HCT116 (cell line): ENCODE measurements around the gene BIVM. TPM values are rescaled to one million over a fixed set of nuclear protein-coding genes. Genes with fewer than 3 reads are reported as not detected.

Experiments used
- ATAC-seq: fragments of 200-7000 bp; cut with Tn5 transposase; 2 replicates; pipeline ENCODE4 v1.9.1; 2020; ENCODE audit warnings: mild to moderate bottlenecking, moderate library complexity
- BruUV-seq: library from RNA; stranded (reverse); fragments of 400-500 nt; replicated peaks from 2 replicates; lab custom pipeline; 2021; lab: Mats Ljungman, UMichigan
- CTCF ChIA-PET: fragments of 300-600 bp; sonication (Branson Sonifier 250); formaldehyde crosslinking; loops from one replicate; lab custom pipeline; 2021; ENCODE audit warnings: antibody characterized with exemption; lab: Charles Lee
- POLR2A ChIA-PET: fragments of 300-600, 350-600 bp; sonication (Branson Sonifier 250); formaldehyde crosslinking; loops from one replicate; lab custom pipeline; 2021; ENCODE audit warnings: antibody characterized with exemption; lab: Charles Lee
- RAD21 ChIA-PET, 2 experiments: fragments of 300-600 bp; sonication (Branson Sonifier 250); formaldehyde crosslinking; loops; one replicate each; lab custom pipeline; 2023; ENCODE audit warnings: low total read pairs in 2 of 2; ENCODE audit not compliant: uncharacterized antibody in 2 of 2, unreplicated experiment in 2 of 2, low non-redundant PET in 1 of 2; lab: Charles Lee
- DNase-seq: peaks from one replicate; pipeline ENCODE4 v3.0.0-alpha.2; 2010; ENCODE audit warnings: low read depth, low spot score
- H2AFZ ChIP-seq: fragments of 200-600 bp; shearing (Covaris generic), sonication (generic); 2 replicates; pipeline ENCODE4 v1.6.1; 2017; ENCODE audit warnings: low read depth, mixed run types, mixed read lengths, antibody characterized with exemption, low read length; ENCODE audit not compliant: poor library complexity, severe bottlenecking
- H3K27ac ChIP-seq: 2 replicates; pipeline ENCODE4 v1.5.1; 2012; ENCODE audit warnings: low read depth, low read length
- H3K27me3 ChIP-seq: fragments of 200-600 bp; sonication (generic); 2 replicates; pipeline ENCODE4 v1.6.1; 2016; ENCODE audit warnings: mixed run types, low read length, mixed read lengths; ENCODE audit not compliant: insufficient read depth
- H3K36me3 ChIP-seq, 2 experiments: fragments of 200-500 bp in 1 of 2; fragments of 200-600 bp in 1 of 2; sonication (Bioruptor generic) in 1 of 2; sonication (generic) in 1 of 2; 2 replicates each; pipeline versions ENCODE4 v1.5.1 to v1.6.1; 2014 to 2016; ENCODE audit warnings: low read length in 2 of 2, inconsistent platforms in 1 of 2, mixed read lengths in 1 of 2, mixed run types in 1 of 2; ENCODE audit not compliant: insufficient read depth in 2 of 2, control insufficient read depth in 1 of 2
- H3K4me1 ChIP-seq, 2 experiments: fragments of 200-600 bp in 1 of 2; sonication (generic) in 1 of 2; 2 replicates each; pipeline versions ENCODE4 v1.5.1 to v1.6.1; 2012 to 2017; ENCODE audit warnings: low read length in 2 of 2, inconsistent platforms in 1 of 2, mild to moderate bottlenecking in 1 of 2, mixed read lengths in 1 of 2, mixed run types in 1 of 2, moderate library complexity in 1 of 2; ENCODE audit not compliant: insufficient read depth in 2 of 2, control insufficient read depth in 1 of 2
- H3K4me2 ChIP-seq: fragments of 200-600 bp; sonication (generic); 2 replicates; pipeline ENCODE4 v1.6.1; 2017; ENCODE audit warnings: mixed run types, low read length, mixed read lengths
- H3K4me3 ChIP-seq, 2 experiments: fragments of 200-600 bp in 1 of 2; sonication (generic) in 1 of 2; replicated peaks in 1 of 2; 2 replicates each; pipeline ENCODE4 v1.5.1; 2011 to 2016; ENCODE audit warnings: low read length in 2 of 2, control low read depth in 1 of 2, low read depth in 1 of 2, mild to moderate bottlenecking in 1 of 2, mixed read lengths in 1 of 2, mixed run types in 1 of 2
- H3K79me2 ChIP-seq: fragments of 200-600 bp; sonication (generic); 2 replicates; pipeline ENCODE4 v1.6.1; 2017; ENCODE audit warnings: mild to moderate bottlenecking, mixed run types, low read length, moderate library complexity, mixed read lengths; ENCODE audit not compliant: insufficient read depth
- H3K9ac ChIP-seq: fragments of 200-600 bp; sonication (generic); 2 replicates; pipeline ENCODE4 v1.6.1; 2016; ENCODE audit warnings: low read length, mixed read lengths
- H3K9me2 ChIP-seq: fragments of 200-600 bp; sonication (generic), shearing (Covaris generic); 2 replicates; pipeline ENCODE4 v1.6.1; 2017; ENCODE audit warnings: mixed run types, mild to moderate bottlenecking, moderate library complexity; ENCODE audit not compliant: insufficient read depth
- H3K9me3 ChIP-seq, 2 experiments: fragments of 200-500 bp in 1 of 2; fragments of 200-600 bp in 1 of 2; sonication (Bioruptor generic) in 1 of 2; sonication (generic) in 1 of 2; 2 replicates each; pipeline ENCODE4 v1.6.1; 2014 to 2017; ENCODE audit warnings: low read length in 2 of 2, mixed read lengths in 2 of 2, inconsistent platforms in 1 of 2, low read depth in 1 of 2, mild to moderate bottlenecking in 1 of 2, mixed run types in 1 of 2, moderate library complexity in 1 of 2; ENCODE audit not compliant: control insufficient read depth in 1 of 2, insufficient read depth in 1 of 2
- H4K20me1 ChIP-seq: fragments of 200-600 bp; sonication (generic), shearing (Covaris generic); 2 replicates; pipeline ENCODE4 v1.6.1; 2017; ENCODE audit warnings: mixed run types, mild to moderate bottlenecking, moderate library complexity; ENCODE audit not compliant: insufficient read depth
- EZH2 ChIP-seq: fragments of 200-600 bp; sonication (generic); IDR thresholded peaks from 2 replicates; pipeline ENCODE4 v1.6.1; 2017; ENCODE audit warnings: antibody characterized with exemption, mixed run types
- SP1 ChIP-seq: IDR thresholded peaks from 2 replicates; pipeline ENCODE4 v1.6.1; 2012; ENCODE audit warnings: low read depth
- TCF7L2 ChIP-seq: IDR thresholded peaks from 2 replicates; pipeline ENCODE4 v1.7.0; 2011; ENCODE audit warnings: borderline replicate concordance, inconsistent platforms; ENCODE audit not compliant: insufficient read depth, insufficient read length; ENCODE audit errors: extremely low read depth
- ZBTB33 ChIP-seq: IDR thresholded peaks from 2 replicates; pipeline ENCODE4 v1.6.1; 2011; ENCODE audit warnings: mild to moderate bottlenecking, low read length, moderate library complexity; ENCODE audit not compliant: insufficient replicate concordance; ENCODE audit errors: extremely low read depth
- ZNF274 ChIP-seq: fragments of 200-500 bp; sonication (Bioruptor generic); IDR thresholded peaks from 2 replicates; pipeline ENCODE4 v1.6.1; 2014; ENCODE audit warnings: mild to moderate bottlenecking, low read depth, low read length, inconsistent platforms
- intact Hi-C: fragments of 100-400 bp; cut with micrococcal nuclease; formaldehyde crosslinking; loops from 2 replicates; pipeline ENCODE4 v1.10.0; 2022
- total RNA-seq: library from RNA; stranded (reverse); gene quantifications from one replicate; pipeline ENCODE4 v1.2.1, GENCODE V29; 2021; ENCODE audit not compliant: unreplicated experiment
- TF ChIP-seq, protein P1 (sequence below), 3 experiments: fragments of 200-600 bp in 1 of 3; sonication (generic) in 1 of 3; IDR thresholded peaks in 2 of 3; conservative IDR thresholded peaks in 1 of 3; 2 replicates each; pipeline ENCODE4 v1.5.1; 2012 to 2017; ENCODE audit warnings: low read depth in 2 of 3, low read length in 2 of 3, antibody characterized with exemption in 1 of 3, borderline replicate concordance in 1 of 3, control low read depth in 1 of 3, mild to moderate bottlenecking in 1 of 3, mixed read lengths in 1 of 3, mixed run types in 1 of 3, moderate library complexity in 1 of 3; ENCODE audit not compliant: insufficient read depth in 1 of 3
- TF ChIP-seq, protein P2 (sequence below): IDR thresholded peaks from 2 replicates; pipeline ENCODE4 v1.6.1; 2012
- TF ChIP-seq, protein P3 (sequence below): IDR thresholded peaks from 2 replicates; pipeline ENCODE4 v1.6.1; 2012; ENCODE audit warnings: low read depth

Gene BIVM
- total RNA-seq, 1 experiment from 2014 or later: 11.3 TPM

- no peak for TF ChIP-seq ZBTB33
- TF ChIP-seq, protein P1, sequence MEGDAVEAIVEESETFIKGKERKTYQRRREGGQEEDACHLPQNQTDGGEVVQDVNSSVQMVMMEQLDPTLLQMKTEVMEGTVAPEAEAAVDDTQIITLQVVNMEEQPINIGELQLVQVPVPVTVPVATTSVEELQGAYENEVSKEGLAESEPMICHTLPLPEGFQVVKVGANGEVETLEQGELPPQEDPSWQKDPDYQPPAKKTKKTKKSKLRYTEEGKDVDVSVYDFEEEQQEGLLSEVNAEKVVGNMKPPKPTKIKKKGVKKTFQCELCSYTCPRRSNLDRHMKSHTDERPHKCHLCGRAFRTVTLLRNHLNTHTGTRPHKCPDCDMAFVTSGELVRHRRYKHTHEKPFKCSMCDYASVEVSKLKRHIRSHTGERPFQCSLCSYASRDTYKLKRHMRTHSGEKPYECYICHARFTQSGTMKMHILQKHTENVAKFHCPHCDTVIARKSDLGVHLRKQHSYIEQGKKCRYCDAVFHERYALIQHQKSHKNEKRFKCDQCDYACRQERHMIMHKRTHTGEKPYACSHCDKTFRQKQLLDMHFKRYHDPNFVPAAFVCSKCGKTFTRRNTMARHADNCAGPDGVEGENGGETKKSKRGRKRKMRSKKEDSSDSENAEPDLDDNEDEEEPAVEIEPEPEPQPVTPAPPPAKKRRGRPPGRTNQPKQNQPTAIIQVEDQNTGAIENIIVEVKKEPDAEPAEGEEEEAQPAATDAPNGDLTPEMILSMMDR (IDR thresholded peaks at IDR 0.05 in 2 of 3, conservative IDR thresholded peaks at IDR 0.05 in 1 of 3; ENCODE audit: borderline replicate concordance in 1 of 3, insufficient read depth in 1 of 3, low read depth in 2 of 3, low read length in 2 of 3): no peak
- no peak for TF ChIP-seq EZH2
- TF ChIP-seq, protein P2, sequence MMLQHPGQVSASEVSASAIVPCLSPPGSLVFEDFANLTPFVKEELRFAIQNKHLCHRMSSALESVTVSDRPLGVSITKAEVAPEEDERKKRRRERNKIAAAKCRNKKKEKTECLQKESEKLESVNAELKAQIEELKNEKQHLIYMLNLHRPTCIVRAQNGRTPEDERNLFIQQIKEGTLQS: no peak
- TF ChIP-seq ZNF274: no peak
- TF ChIP-seq SP1: no peak
- TF ChIP-seq TCF7L2: no peak
- TF ChIP-seq, all 23 proteins: peak for 0
These were observed 15.9 kb downstream of the BIVM start (continued) for GRCh38 chr13:102814793-102815192.

- Histone ChIP-seq H3K4me3 (no peak overlapping the region), H4K20me1 (no peaks in the 10 kb centered on the region), H3K9me3 (no peaks in the 10 kb centered on the region), H2AFZ (no peak overlapping the region), H3K27me3 (no peaks in the 10 kb centered on the region), H3K9ac (no peak overlapping the region), H3K27ac (no peak overlapping the region), H3K9me2 (no peaks in the 10 kb centered on the region), H3K4me1 (no peaks in the 10 kb centered on the region), H3K4me2 (no peak overlapping the region), H3K79me2 (peaks cover 11% of the 10 kb centered on the region), H3K36me3 (peaks cover 0 to 3% of the 10 kb centered on the region in 2 experiments; a peak in 1 of 4 replicates)
- intact Hi-C loops: no loop called here
- DNase-seq (no peak), ATAC-seq (no peak)
- POLR2A ChIA-PET: no interaction called here
- TF ChIP-seq, protein P3, sequence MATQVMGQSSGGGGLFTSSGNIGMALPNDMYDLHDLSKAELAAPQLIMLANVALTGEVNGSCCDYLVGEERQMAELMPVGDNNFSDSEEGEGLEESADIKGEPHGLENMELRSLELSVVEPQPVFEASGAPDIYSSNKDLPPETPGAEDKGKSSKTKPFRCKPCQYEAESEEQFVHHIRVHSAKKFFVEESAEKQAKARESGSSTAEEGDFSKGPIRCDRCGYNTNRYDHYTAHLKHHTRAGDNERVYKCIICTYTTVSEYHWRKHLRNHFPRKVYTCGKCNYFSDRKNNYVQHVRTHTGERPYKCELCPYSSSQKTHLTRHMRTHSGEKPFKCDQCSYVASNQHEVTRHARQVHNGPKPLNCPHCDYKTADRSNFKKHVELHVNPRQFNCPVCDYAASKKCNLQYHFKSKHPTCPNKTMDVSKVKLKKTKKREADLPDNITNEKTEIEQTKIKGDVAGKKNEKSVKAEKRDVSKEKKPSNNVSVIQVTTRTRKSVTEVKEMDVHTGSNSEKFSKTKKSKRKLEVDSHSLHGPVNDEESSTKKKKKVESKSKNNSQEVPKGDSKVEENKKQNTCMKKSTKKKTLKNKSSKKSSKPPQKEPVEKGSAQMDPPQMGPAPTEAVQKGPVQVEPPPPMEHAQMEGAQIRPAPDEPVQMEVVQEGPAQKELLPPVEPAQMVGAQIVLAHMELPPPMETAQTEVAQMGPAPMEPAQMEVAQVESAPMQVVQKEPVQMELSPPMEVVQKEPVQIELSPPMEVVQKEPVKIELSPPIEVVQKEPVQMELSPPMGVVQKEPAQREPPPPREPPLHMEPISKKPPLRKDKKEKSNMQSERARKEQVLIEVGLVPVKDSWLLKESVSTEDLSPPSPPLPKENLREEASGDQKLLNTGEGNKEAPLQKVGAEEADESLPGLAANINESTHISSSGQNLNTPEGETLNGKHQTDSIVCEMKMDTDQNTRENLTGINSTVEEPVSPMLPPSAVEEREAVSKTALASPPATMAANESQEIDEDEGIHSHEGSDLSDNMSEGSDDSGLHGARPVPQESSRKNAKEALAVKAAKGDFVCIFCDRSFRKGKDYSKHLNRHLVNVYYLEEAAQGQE: no peak
- no TSS peak for BruUV-seq
- RAD21 ChIA-PET: no interaction called here
- CTCF ChIA-PET: no interaction called here
These were observed 16.9 kb downstream of the BIVM start for GRCh38 chr13:102815788-102816187.
